ENCODE measurements around the gene FIGLA.

Gene FIGLA

DNA sequence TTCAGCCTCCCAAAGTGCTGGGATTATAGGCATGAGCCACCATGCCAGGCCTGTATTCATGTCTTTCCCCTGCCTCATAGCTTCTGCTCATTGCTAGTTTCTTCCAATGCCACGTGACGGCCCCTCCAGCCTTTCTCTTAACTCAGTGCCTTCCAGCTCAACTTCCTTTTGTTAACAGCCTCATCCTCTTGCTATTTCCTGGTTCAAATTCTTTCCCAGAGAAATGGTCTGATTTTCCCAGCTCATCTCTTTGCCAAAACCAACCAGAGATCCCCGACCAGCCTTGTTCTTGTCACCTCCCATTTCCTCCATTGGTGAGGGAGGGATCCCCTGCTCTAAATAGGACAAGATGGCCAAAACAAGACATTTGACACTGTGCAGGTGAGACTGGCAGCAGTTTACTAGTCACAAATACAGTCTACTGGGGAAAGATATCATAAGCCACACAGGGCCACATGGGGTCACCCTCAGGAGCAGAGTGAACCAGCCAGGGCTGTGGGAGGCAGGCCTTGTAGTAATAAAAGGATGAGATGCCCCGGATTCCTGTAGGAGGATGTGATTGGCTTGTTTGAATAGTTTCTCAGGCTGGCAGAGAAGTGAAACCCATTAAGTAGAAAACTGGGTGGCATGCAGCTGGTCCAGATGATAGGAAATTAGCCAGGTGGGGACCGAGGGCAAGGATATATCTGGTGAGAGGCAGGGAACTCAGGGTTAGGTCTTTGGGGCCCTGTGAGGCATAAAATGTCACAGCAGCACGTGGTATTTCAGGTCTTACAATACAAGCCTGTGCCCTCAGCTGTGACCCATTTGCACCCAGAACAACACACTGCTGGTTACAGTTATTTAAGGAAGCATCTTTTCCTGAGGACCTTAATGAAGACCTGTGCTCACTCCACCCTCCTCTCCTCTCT, 38.7 kb upstream of the FIGLA start:
- no peaks in the 10 kb centered on the region for H3K9me3 ChIP-seq (ENCODE audit: low read length)
- no peaks in the 10 kb centered on the region for H3K27me3 ChIP-seq (ENCODE audit: control insufficient read depth in 1 of 2, insufficient read depth in 2 of 2, low read length in 2 of 2)
- no peak overlapping the region for H3K27ac ChIP-seq (ENCODE audit: low read depth, low read length)
- no peaks in the 10 kb centered on the region for H3K4me1 ChIP-seq (ENCODE audit: insufficient read depth, low read length)
- H3K9ac ChIP-seq (ENCODE audit: low read length): no peak overlapping the region
- no peaks in the 10 kb centered on the region for H3K36me3 ChIP-seq (ENCODE audit: insufficient read depth, low read length)
- H3K4me3 ChIP-seq (ENCODE audit: low read depth in 1 of 2, low read length in 2 of 2): no peak overlapping the region

DNA sequence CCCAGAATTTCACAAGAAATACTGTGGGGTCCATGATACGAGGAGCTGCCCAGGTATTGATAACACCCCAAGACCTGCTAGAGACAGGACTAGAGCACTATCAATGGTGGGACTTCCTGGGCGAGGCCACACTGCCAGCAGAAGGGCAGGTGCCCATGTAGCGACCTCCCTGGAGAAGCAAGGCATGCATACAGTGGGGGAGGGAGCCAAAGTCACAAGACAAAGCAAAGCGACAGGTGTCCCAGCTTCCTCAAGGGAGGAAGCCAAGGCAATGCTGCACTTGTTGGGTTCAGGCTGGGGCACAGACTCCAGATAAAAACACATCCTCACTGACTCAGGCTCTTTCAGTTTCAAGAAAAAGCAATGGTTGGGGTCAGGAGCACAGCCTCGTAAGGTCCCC, 37.7 kb upstream of the FIGLA start:
- Histone ChIP-seq H3K9ac (ENCODE audit: low read length) (no peak overlapping the region), H3K27ac (ENCODE audit: low read depth, low read length) (no peak overlapping the region), H3K27me3 (ENCODE audit: control insufficient read depth in 1 of 2, insufficient read depth in 2 of 2, low read length in 2 of 2) (no peaks in the 10 kb centered on the region), H3K4me3 (ENCODE audit: low read depth in 1 of 2, low read length in 2 of 2) (no peak overlapping the region), H3K9me3 (ENCODE audit: low read length) (no peaks in the 10 kb centered on the region), H3K4me1 (ENCODE audit: insufficient read depth, low read length) (no peaks in the 10 kb centered on the region), H3K36me3 (ENCODE audit: insufficient read depth, low read length) (no peaks in the 10 kb centered on the region)

DNA sequence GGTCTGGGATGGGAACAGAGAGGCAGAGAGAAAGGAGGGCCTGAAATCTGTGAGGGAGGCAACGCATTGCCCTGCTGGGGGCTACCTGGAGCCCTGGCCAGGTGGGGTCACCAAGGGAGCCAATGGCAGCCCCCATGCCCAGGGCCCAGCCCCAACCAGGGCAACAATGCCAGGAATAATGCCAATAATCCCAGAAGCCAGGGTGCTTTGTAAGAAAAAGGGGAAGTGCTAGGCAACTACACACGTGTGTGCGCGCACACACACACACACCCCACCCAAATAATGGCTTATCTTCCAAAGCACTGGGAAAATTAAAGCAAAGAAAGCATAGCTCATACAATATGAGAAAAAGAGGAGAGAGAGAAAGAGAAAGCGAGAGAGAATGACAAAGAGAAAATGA, 36.9 kb upstream of the FIGLA start:
- no peaks in the 10 kb centered on the region for H3K4me1 ChIP-seq (ENCODE audit: insufficient read depth, low read length)
- no peak overlapping the region for H3K27ac ChIP-seq (ENCODE audit: low read depth, low read length)
- H3K9me3 ChIP-seq (ENCODE audit: low read length): no peaks in the 10 kb centered on the region
- H3K4me3 ChIP-seq (ENCODE audit: low read depth in 1 of 2, low read length in 2 of 2): no peak overlapping the region
- H3K9ac ChIP-seq (ENCODE audit: low read length): no peak overlapping the region
- no peaks in the 10 kb centered on the region for H3K36me3 ChIP-seq (ENCODE audit: insufficient read depth, low read length)
- no peaks in the 10 kb centered on the region for H3K27me3 ChIP-seq (ENCODE audit: control insufficient read depth in 1 of 2, insufficient read depth in 2 of 2, low read length in 2 of 2)

DNA sequence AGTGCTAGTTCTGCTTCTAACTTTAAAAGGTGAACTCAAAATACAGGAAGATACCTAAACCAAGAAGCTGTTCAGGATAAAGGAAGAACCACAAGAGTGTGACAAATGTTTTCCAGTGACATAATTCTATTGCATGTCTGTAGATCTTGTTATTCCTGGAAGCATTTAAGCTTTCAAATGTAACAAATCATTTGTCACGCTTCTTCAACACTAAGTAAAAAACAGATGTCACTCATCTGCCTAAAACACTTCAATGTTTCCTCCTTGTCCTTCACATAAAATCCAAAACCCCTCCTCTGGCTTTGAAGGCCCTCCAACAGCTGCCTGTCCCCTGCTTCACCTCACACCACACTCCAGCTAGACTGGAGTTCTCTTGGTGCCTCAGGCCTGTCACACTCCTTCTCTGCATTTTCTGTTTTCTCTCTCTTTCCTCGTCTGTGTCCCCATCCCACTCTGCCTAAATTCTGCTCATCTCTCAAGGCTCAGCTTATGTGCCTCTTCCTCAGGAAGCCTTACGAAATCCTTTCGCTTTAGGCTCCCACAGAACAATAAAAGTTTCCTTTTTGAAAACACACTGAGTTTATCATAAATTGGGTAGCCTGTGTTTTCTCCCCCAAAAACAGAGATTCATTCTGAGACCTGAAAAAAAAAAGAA, 36.4 kb upstream of the FIGLA start:
- Histone ChIP-seq H3K36me3 (ENCODE audit: insufficient read depth, low read length) (no peaks in the 10 kb centered on the region), H3K4me3 (ENCODE audit: low read depth in 1 of 2, low read length in 2 of 2) (no peak overlapping the region), H3K9me3 (ENCODE audit: low read length) (no peaks in the 10 kb centered on the region), H3K27me3 (ENCODE audit: control insufficient read depth in 1 of 2, insufficient read depth in 2 of 2, low read length in 2 of 2) (no peaks in the 10 kb centered on the region), H3K4me1 (ENCODE audit: insufficient read depth, low read length) (no peaks in the 10 kb centered on the region), H3K27ac (ENCODE audit: low read depth, low read length) (no peak overlapping the region), H3K9ac (ENCODE audit: low read length) (no peak overlapping the region)

DNA sequence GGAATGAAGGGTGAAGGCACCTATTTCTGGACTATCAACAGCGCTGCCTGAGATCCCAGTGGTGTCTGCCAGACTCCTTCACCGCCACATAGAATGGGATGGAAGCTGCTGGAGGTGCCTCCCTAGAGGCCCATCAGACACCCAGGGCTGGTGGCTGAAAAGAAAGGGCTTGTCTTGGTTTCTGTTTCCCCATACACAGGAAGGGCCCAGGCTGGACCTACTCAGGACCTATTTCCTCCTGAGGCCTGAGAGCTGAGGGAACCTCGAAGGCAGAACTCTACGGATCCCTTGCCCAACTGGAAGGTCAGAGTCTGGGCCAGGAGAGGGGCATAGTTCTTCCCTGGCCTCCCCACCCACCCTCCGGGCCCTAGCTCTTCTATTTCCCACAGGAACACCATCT, 32.8 kb upstream of the FIGLA start:
- Histone ChIP-seq H3K4me1 (ENCODE audit: insufficient read depth, low read length) (no peaks in the 10 kb centered on the region), H3K27ac (ENCODE audit: low read depth, low read length) (no peak overlapping the region), H3K36me3 (ENCODE audit: insufficient read depth, low read length) (no peaks in the 10 kb centered on the region), H3K27me3 (ENCODE audit: control insufficient read depth in 1 of 2, insufficient read depth in 2 of 2, low read length in 2 of 2) (no peaks in the 10 kb centered on the region), H3K9me3 (ENCODE audit: low read length) (no peaks in the 10 kb centered on the region), H3K4me3 (ENCODE audit: low read depth in 1 of 2, low read length in 2 of 2) (no peak overlapping the region), H3K9ac (ENCODE audit: low read length) (no peak overlapping the region)

DNA sequence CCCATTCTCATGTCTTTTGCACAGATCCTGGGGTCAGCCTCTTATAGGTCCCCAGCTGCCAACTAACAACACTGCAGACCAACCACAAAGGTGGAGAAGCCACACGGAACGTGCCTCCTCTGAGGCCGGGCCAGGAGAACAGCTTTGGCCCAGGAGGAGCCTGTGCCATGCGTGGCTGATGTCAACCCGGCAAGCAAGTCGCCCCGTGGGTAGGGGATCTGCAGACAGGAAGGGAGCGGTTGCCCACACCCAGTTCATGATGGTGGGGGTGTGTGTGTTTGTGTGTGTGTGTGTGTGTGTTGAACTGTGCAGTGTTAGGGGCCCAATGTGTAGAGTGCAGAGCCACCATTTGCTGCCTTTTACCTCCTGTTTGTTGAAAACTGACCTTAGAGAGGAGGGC, 32.4 kb upstream of the FIGLA start:
- Histone ChIP-seq H3K9me3 (ENCODE audit: low read length) (no peaks in the 10 kb centered on the region), H3K27me3 (ENCODE audit: control insufficient read depth in 1 of 2, insufficient read depth in 2 of 2, low read length in 2 of 2) (no peaks in the 10 kb centered on the region), H3K27ac (ENCODE audit: low read depth, low read length) (no peak overlapping the region), H3K9ac (ENCODE audit: low read length) (no peak overlapping the region), H3K4me3 (ENCODE audit: low read depth in 1 of 2, low read length in 2 of 2) (no peak overlapping the region), H3K36me3 (ENCODE audit: insufficient read depth, low read length) (no peaks in the 10 kb centered on the region), H3K4me1 (ENCODE audit: insufficient read depth, low read length) (no peaks in the 10 kb centered on the region)

DNA sequence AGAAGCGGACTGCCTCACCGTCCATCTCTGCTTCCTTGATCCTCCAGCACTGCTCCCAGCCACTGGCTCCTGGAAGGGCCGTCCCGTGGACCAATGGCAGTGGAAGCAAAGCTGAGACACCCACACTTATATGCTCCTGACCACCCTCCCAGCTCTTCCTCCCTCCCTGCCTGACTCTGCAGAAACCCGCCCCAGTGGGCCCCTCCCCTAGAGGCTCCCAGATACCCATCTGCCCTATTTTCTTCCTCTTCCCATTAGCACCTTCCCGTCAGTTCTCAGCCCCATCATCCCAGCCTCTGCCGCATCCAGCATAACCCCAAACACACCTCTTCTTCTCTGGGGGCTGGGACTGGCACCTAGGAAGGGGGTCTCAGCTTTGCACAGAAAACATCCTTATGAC, 30.1 kb upstream of the FIGLA start, which contains the start of gene CLEC4F:
CLEC4F (minus strand) TSS at position 101 of the 400 bp plus-strand sequence; CDS start at position 25, 76 bp downstream.
- Histone ChIP-seq H3K36me3 (ENCODE audit: insufficient read depth, low read length) (no peaks in the 10 kb centered on the region), H3K27me3 (ENCODE audit: control insufficient read depth in 1 of 2, insufficient read depth in 2 of 2, low read length in 2 of 2) (no peaks in the 10 kb centered on the region), H3K9me3 (ENCODE audit: low read length) (no peaks in the 10 kb centered on the region), H3K4me3 (ENCODE audit: low read depth in 1 of 2, low read length in 2 of 2) (no peak within 1 kb of the TSS), H3K27ac (ENCODE audit: low read depth, low read length) (no peak within 1 kb of the TSS), H3K9ac (ENCODE audit: low read length) (no peak within 1 kb of the TSS), H3K4me1 (ENCODE audit: insufficient read depth, low read length) (no peaks in the 10 kb centered on the region)

DNA sequence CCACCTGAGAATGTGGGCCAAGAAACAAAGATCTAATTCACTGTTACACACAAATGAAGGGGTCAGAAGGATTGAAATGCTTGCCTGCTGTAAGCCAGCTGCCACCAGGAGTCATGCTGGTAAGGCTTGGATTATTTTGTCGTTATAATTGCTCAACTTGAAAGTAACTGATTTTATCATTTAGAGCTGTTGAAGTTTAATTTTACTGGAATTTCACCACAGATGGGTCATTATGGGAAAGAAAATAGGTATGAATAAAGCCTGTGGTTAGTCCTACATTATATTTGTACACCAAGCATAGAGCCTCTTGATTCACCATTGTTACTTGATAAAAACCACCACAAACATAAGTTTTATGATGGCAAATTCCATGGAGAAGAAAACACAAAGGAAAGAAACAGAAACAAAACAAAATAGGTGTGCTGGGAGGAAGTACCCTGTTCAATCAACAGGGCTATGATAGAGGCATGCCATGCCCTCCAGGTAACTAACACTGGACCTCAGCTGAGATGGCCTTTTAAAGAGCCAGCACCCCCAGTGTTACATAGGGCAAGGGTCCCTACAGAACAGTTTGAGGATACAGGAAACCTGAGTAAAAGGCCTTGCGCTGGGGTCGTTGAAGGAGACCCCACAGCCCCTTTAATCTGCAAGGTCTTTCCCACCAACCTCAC, 27.0 kb upstream of the FIGLA start:
- Histone ChIP-seq H3K27ac (ENCODE audit: low read depth, low read length) (no peak overlapping the region), H3K36me3 (ENCODE audit: insufficient read depth, low read length) (no peaks in the 10 kb centered on the region)

DNA sequence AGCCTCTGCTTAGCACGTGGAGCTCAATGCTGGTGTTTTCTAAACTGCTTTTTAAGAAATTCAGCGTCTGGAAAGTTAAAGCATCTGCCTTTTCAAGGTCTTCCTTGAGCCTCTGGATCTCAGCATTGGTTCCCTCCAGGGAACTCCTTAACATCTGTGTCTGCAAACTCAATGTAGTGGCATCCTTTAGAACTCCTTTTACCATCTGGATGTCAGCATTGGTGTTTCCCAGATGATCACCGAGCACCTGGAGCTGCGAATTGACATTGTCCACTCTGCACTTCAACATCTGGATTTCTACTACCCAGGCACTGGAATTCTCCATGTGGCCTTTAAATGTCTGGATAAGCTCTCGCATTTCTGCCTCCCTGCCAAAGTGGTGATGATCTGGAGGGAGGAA, 26.3 kb upstream of the FIGLA start:
- Histone ChIP-seq H3K9me3 (ENCODE audit: low read length) (no peaks in the 10 kb centered on the region), H3K4me3 (ENCODE audit: low read depth in 1 of 2, low read length in 2 of 2) (no peak overlapping the region), H3K4me1 (ENCODE audit: insufficient read depth, low read length) (no peaks in the 10 kb centered on the region), H3K9ac (ENCODE audit: low read length) (no peak overlapping the region), H3K27me3 (ENCODE audit: control insufficient read depth in 1 of 2, insufficient read depth in 2 of 2, low read length in 2 of 2) (no peaks in the 10 kb centered on the region), H3K36me3 (ENCODE audit: insufficient read depth, low read length) (no peaks in the 10 kb centered on the region), H3K27ac (ENCODE audit: low read depth, low read length) (no peak overlapping the region)

More for the DNA sequence above, 27.0 kb upstream of the FIGLA start:
- no peak overlapping the region for H3K4me3 ChIP-seq (ENCODE audit: low read depth in 1 of 2, low read length in 2 of 2)
- no peaks in the 10 kb centered on the region for H3K4me1 ChIP-seq (ENCODE audit: insufficient read depth, low read length)
- no peaks in the 10 kb centered on the region for H3K27me3 ChIP-seq (ENCODE audit: control insufficient read depth in 1 of 2, insufficient read depth in 2 of 2, low read length in 2 of 2)
- H3K9me3 ChIP-seq (ENCODE audit: low read length): no peaks in the 10 kb centered on the region
- no peak overlapping the region for H3K9ac ChIP-seq (ENCODE audit: low read length)

DNA sequence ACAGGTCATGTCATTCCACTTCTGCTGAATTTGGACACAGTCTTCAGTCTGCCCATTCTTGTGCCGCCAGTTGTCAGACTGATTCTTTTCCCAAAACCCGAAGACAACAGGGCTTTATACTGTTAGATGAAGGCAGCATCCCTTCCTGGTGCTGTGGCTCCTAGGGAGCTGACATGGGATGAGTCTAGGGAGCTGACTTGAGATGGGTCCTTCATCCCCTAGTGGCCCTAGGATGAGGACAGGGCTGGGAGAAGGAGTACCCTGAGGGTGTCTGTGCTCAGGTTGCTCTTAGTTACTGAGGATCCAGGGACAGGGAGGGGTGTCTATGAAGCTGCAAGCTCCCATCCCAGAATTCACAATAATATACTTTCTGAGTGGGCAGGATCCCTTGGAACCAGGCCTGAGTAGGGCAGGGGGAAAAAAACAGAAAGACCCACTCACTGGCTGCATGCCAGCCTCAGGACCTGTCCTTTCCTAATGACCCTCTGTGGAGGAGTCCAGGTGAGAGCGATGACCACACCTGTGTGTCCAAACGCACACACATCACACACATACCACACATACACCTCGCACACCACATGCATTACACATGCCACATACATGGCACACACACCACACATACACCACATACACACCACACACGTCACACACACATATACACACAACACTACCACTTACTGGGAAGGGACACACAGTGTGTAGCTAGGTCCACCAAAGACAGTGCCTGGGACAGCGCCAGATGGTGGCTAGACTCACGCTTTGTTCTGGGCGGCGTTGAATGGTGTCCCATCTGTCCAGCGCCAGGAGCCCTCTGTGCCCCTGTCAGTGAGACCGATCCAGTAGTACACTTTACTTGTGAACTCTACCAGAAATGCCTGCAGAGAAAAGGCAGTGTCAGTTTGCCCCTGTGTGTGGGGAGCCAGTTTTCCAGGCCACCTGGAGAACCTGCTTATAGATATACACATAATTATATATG, 18.8 kb upstream of the FIGLA start:
- H3K4me1 ChIP-seq (ENCODE audit: insufficient read depth, low read length): no peaks in the 10 kb centered on the region
- H3K27me3 ChIP-seq (ENCODE audit: control insufficient read depth in 1 of 2, insufficient read depth in 2 of 2, low read length in 2 of 2): no peaks in the 10 kb centered on the region
- H3K36me3 ChIP-seq (ENCODE audit: insufficient read depth, low read length): no peaks in the 10 kb centered on the region
- no peak overlapping the region for H3K4me3 ChIP-seq (ENCODE audit: low read depth in 1 of 2, low read length in 2 of 2)
- H3K27ac ChIP-seq (ENCODE audit: low read depth, low read length): no peak overlapping the region
- no peak overlapping the region for H3K9ac ChIP-seq (ENCODE audit: low read length)
- H3K9me3 ChIP-seq (ENCODE audit: low read length): no peaks in the 10 kb centered on the region

DNA sequence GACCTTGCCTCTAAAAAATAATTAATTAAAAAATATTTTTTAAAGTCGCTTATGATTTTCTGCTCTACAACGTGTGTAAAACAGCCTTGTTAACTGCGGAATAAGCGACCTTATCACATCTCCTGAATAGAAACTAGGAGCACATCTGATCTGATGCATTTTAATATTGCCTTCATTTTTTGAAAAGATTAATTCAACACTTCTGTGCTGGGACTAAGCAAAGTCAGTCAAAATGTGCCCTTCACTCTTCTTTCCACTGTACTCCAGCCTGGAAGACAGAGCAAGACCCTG, 17.3 kb upstream of the FIGLA start:
- Histone ChIP-seq H3K9ac (ENCODE audit: low read length) (no peak overlapping the region), H3K9me3 (ENCODE audit: low read length) (no peaks in the 10 kb centered on the region), H3K27me3 (ENCODE audit: control insufficient read depth in 1 of 2, insufficient read depth in 2 of 2, low read length in 2 of 2) (no peaks in the 10 kb centered on the region), H3K4me3 (ENCODE audit: low read depth in 1 of 2, low read length in 2 of 2) (no peak overlapping the region), H3K36me3 (ENCODE audit: insufficient read depth, low read length) (no peaks in the 10 kb centered on the region), H3K4me1 (ENCODE audit: insufficient read depth, low read length) (no peaks in the 10 kb centered on the region), H3K27ac (ENCODE audit: low read depth, low read length) (no peak overlapping the region)
